Measurements from ENCODE around the gene TSKS. TPM values are rescaled to one million over a fixed set of nuclear protein-coding genes. Genes with fewer than 3 reads are reported as not detected.
A peak's percentile ranks its signal among the peaks of the same experiment; 100 is the strongest.

Gene TSKS
- total RNA-seq, 1 experiment from 2014 or later = 0.48 TPM

GRCh38 chr19:49691243-49692146, 71.6 kb downstream of the TSKS start (continued):
- peak; percentile 92 for TF ChIP-seq ZNF281 (CRISPR knock-in tag; IDR thresholded peaks at IDR 0.05)
- TF ChIP-seq SP1 (CRISPR knock-in tag; conservative IDR thresholded peaks at IDR 0.05) = peak; percentile 13; the same call in 1 of the 2 replicates
- TF ChIP-seq HMGXB4 (CRISPR knock-in tag; IDR thresholded peaks at IDR 0.05) = 0 out of 2 replicates have a peak, but pooled peaks have one; percentile 14
- TF ChIP-seq PRRX2 (CRISPR knock-in tag; IDR thresholded peaks at IDR 0.05) = 0 out of 2 replicates have a peak, but pooled peaks have one; percentile 23
- TF ChIP-seq ZNF532 (CRISPR knock-in tag; IDR thresholded peaks at IDR 0.05; ENCODE audit: borderline replicate concordance) = 0 out of 2 replicates have a peak, but pooled peaks have one; percentile 77
- 0 out of 2 replicates have a peak, but pooled peaks have one; percentile 23 for TF ChIP-seq ATF1 (CRISPR knock-in tag; IDR thresholded peaks at IDR 0.05)

GRCh38 chr19:49690656-49691242, 72.4 kb downstream of the TSKS start, which contains the start of gene CPT1C:
Gene CPT1C, plus strand, starts transcription at chr19:49691116. Its CDS starts 1,137 bp downstream, at chr19:49692253.
- H3K36me3 Mint-ChIP-seq = peaks cover 31% of the 10 kb centered on the region
- DNase-seq (ENCODE audit: low spot score) (peak; percentile 93), ATAC-seq (peak; percentile 72)
- peak within 1 kb of the TSS; percentile 93 for H3K4me3 Mint-ChIP-seq
- H3K4me1 Mint-ChIP-seq = peaks cover 37% of the 10 kb centered on the region
- ChIA-PET CTCF (interaction anchor here (1.0 to 3.8 kb wide), 12 partner anchors 10 to 115 kb away, joined by 3 to 19 read pairs (median 6); partner anchors contain the start of genes AP2A1, RRAS and SCAF1), POLR2A (interaction anchor here (0.6 to 5.9 kb wide), 9 partner anchors 10 to 107 kb away, joined by 3 to 38 read pairs (median 6); partner anchors contain the start of genes PRMT1 and RRAS)
- no peaks in the 10 kb centered on the region for H3K27me3 Mint-ChIP-seq (ENCODE audit: low read depth)
- H3K27ac Mint-ChIP-seq = peak within 1 kb of the TSS; percentile 96
- peaks cover 3% of the 10 kb centered on the region for H3K9me3 Mint-ChIP-seq
- TF ChIP-seq SMAD4 (CRISPR knock-in tag; IDR thresholded peaks at IDR 0.05) (no peak), IRF2 (CRISPR knock-in tag; IDR thresholded peaks at IDR 0.05; ENCODE audit: borderline replicate concordance, low read depth) (no peak), SMAD3 (CRISPR knock-in tag; IDR thresholded peaks at IDR 0.05; ENCODE audit: borderline replicate concordance) (peak; percentile 82; the same call in 1 of the 2 replicates), CDX4 (CRISPR knock-in tag; IDR thresholded peaks at IDR 0.05; ENCODE audit: borderline replicate concordance) (no peak), ZNF671 (CRISPR knock-in tag; IDR thresholded peaks at IDR 0.05) (0 out of 2 replicates have a peak, but pooled peaks have one; percentile 78), ARID4B (CRISPR knock-in tag; IDR thresholded peaks at IDR 0.05; ENCODE audit: borderline replicate concordance) (0 out of 2 replicates have a peak, but pooled peaks have one; percentile 14), E2F5 (CRISPR knock-in tag; IDR thresholded peaks at IDR 0.05) (no peak), GABPB1 (CRISPR knock-in tag; IDR thresholded peaks at IDR 0.05) (no peak), ATF1 (CRISPR knock-in tag; IDR thresholded peaks at IDR 0.05) (no peak), ZNF232 (CRISPR knock-in tag; IDR thresholded peaks at IDR 0.05) (peak; percentile 81; the same call in 1 of the 2 replicates), FOXJ3 (CRISPR knock-in tag; IDR thresholded peaks at IDR 0.05; ENCODE audit: borderline replicate concordance) (0 out of 2 replicates have a peak, but pooled peaks have one; percentile 60), PRRX2 (CRISPR knock-in tag; IDR thresholded peaks at IDR 0.05) (peak; percentile 77; the same call in 1 of the 2 replicates), ETV6 (CRISPR knock-in tag; IDR thresholded peaks at IDR 0.05) (peak; percentile 37; the same call in 1 of the 2 replicates)

All from WTC11 (cell line).